Activated gamma-delta T cell treated with anti-CD3 and anti-CD28 coated beads, Interleukin-2, amount 50 U/mL, for 16 hours (primary cell): ENCODE data around the gene KCNG2.
"Not testable (repeated sequence)": the region's sequence is repeated elsewhere in the genome, so short reads cannot be mapped to it uniquely, and the experiment has no call there.

ENCODE experiments used
- DNase-seq: peaks from one replicate; pipeline ENCODE4 v3.0.0-alpha.2; 2020; ENCODE audit warnings: low read depth

KCNG2 gene, protein sequence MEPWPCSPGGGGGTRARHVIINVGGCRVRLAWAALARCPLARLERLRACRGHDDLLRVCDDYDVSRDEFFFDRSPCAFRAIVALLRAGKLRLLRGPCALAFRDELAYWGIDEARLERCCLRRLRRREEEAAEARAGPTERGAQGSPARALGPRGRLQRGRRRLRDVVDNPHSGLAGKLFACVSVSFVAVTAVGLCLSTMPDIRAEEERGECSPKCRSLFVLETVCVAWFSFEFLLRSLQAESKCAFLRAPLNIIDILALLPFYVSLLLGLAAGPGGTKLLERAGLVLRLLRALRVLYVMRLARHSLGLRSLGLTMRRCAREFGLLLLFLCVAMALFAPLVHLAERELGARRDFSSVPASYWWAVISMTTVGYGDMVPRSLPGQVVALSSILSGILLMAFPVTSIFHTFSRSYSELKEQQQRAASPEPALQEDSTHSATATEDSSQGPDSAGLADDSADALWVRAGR

DNA sequence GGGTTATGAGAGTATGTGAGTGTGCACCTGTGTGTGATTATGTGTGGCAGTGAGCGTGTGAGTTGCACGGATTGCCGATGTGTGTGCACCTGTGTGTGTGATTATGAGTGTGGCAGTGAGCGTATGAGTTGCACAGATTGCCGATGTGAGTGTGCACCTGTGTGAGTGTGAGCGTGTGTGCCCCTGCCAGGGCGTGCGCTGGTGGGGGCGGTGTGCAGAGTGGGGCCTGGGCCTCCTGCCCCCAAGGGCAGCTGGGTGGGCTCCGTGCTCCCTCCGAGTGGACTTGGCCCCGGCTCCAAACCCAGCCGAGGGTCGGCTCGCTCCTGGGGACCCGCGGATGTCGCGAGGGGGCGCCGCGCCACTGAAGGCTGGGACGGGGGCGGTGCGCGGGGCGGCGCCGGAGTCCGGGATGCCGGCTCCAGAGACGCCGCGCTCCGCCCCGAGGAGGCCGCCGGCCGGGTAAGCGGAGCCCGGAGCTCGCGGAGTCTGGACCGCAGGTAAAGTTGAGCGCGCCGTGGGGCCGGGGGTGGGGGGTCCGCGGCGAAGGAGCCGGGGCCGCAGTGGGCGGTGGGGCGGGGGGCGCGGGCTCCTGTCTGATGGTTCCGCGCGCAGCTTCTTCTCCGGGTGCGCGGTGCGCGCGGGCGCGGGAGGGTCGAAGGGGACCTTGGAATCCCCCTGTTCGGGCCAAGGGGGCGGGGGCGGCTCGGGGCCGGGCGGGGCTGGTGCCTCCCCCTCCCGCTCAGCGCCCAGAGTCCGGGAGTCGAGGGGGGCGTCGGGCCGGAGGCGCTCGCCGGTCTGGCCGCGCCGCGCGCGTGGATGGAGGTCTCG lies at the start of gene KCNG2:
TSS of gene KCNG2 (plus strand) at position 421 of the 828 bp plus-strand sequence. CDS start 65,730 bp downstream, outside the sequence.
- DNase-seq = no peak

DNA sequence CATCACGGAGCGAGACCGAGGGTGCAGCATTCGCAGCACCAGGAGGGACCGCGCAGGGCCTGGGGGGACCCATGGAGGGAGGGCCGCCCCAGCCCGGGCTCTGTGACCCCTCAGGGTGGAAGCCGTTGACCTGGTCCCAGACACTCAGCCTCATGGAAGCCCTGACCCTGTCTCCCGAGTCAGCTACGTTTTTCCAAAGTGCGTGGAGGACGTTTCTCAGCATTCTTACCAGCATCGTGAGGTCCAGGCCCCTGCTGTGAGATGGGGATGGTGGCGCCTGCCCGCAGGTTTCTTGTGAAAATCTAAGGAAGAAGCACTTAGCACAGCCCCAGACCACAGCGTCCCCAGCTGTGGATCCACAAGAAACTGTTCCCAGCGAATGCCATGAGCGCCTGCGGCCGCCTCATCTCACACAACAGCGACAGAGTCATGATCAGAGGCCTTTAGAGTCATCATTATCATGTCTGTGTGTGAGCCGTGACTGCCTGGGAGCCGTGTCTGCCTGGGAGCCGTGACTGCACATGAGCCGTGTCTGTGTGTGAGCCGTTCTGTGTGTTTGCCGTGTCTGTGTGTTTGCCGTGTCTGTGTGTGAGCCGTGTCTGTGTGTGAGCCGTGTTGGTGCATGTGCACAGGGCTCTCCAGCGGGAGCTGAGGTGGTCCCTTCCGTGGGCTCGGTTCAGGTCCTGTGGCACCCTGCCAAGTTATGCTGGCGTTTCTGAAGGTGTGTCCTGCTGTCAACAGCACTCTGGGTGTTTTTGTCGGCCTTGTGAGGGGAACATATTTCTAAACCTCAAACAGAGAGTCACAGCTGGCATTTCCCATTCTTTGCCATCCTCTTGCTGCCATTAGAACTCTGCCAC lies 49.2 kb upstream of the KCNG2 start:
- DNase-seq = no peak

DNA sequence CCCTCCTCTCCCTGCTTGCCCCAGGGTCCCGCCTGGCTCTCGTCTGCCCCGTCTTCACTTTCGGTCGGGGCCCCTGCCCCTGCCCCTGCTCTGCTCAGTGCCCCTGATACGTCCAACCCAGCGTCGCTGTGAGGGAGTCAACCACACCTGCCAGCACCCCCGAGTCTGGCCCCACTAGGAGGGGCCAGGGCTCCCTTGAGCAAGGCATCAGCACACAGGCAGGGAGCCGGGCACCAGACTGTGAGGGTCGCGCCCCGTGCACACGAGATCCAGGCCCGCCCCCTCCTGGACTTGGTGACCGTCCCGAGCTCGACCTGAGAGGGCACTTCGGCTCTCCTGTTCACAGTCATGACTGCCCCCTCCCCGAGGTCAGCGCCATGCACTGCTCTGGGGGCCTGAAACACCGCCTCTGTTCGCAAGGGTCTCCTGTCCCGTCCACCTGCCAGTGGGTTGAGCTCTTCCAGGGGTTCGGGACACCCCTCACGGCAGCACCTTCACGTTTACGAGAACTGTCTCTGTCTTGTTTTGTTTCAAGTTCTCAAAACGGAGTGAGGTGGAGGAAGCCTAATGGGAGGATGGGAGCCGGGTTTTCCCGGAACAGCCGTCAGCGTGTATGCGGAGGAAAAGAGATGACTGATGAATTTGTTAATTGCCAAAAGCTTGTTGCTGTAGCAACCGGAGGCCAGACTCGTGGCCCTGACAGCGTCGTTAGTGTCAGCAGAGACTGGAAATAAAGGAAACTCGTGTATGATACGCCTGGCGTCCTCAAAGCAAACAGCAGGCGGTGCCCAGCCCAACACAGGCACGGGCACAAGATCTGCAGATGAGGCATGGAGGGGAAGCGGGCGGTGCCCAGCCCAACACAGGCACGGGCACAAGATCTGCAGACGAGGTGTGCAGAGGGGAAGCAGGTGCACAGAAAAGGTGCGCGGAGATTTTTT lies 48.2 kb upstream of the KCNG2 start:
- DNase-seq = no peak

DNA sequence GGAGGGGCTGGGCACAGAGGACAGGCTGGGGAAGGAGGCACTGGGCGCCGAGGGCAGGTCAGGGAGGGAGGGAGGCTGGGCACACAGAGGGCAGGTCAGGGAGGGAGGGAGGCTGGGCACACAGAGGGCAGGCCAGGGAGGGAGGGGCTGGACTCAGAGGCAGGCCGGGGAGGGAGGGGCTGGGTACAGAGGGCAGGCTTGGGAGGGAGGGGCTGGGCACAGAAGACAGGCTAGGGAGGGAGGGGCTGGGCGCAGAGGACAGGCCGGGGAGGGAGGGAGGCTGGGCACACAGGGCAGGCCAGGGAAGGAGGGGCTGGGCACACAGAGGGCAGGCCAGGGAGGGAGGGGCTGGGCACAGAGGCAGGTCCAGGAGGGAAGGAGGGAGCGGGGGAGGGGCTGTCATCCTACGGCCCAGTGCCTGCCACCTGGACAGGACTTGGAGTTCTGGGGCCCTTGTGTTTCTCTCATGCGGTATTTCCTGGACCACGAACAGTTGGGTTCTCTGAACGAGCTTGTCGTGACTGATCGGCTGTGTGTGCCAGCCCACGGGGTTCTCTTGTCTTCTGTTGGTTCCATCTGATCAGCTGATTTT lies 46.7 kb upstream of the KCNG2 start:
- no peak for DNase-seq

DNA sequence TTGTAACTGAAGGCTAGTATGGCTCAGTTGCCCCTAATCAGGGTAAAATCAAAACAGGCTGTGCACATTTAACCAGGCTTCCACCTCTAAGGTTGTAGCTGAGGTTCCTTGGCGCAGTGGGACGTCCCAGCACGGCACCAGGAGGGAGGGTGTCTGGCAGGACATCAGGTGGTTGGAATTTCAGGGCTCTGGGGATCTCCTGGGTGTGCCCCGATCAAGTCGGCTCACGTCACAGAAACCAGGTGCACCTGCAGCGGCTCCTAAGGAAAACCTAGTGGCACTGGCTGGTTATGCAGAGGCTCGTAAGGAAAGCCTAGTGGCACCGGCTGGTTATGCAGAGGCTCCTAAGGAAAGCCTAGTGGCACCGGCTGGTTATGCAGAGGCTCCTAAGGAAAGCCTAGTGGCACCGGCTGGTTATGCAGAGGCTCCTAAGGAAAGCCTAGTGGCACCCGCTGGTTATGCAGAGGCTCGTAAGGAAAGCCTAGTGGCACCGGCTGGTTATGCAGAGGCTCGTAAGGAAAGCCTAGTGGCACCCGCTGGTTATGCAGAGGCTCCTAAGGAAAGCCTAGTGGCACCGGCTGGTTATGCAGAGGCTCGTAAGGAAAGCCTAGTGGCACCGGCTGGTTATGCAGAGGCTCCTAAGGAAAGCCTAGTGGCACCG lies 45.7 kb upstream of the KCNG2 start:
- not testable (repeated sequence) for DNase-seq

DNA sequence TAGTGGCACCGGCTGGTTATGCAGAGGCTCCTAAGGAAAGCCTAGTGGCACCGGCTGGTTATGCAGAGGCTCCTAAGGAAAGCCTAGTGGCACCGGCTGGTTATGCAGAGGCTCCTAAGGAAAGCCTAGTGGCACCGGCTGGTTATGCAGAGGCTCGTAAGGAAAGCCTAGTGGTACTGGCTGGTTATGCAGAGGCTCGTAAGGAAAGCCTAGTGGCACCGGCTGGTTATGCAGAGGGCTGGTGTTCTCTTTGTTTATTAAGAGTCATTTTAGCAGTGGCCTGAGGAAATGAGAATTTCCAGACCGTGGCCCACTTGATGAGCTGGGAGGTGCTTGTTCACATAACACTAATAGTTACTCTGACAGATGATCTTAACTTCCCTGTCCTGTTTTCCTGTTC lies 44.8 kb upstream of the KCNG2 start:
- not testable (repeated sequence) for DNase-seq

DNA sequence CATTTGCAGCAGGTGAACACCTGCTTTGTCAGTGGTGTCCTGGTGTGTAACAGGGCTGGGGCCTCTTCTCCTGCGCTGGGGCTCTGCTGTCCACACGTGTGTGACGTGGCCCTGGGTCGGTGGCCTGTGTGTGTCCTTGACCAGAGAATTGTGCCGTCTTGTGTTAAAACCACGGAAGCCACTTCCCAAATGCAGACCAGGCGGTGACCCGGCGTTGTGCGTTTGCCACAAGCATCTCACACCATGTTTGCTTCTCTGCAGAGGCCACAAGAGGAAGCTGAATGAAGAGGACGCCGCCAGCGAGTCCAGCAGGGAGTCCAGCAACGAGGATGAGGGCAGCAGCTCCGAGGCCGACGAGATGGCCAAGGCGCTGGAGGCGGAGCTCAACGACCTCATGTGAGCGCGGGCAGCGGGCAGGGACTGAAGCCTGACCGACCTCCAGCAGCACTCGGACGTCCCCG lies 44.3 kb upstream of the KCNG2 start:
- no peak for DNase-seq

DNA sequence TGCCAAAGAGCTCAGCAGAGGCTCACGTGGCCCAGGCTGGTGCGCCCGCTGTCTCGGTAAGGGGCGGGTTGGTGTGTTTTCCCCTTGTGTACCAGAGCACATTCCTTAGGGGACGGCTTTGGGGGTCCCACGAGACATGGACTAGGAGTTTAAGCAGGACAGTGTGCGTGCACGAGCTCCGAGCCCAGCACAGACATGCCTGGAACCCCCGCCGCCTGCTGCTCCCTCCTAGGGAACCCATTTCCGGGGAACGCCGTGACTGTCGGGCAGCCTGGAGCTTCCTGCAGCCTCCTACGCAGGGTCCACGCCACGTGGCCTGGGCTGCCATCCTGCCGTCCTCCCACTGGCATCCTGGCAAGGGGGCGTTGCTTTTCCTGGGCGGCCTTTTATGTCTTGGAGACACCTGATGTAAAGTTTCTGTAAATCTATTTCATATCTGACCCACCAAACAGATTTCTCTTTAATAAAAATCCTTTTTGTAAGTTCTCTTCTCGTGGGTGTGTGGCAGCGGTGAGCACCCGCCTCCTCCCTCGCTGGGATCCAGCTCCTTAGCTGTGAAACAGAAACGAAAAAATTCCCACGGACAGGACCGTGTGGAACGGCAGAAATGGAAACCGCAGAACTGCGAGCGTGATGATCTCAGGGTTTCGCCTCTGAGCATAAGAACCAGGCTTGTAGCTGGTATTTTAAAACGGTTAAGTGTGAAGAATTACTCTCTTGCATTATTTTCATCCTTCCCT lies 43.5 kb upstream of the KCNG2 start:
- DNase-seq = no peak

DNA sequence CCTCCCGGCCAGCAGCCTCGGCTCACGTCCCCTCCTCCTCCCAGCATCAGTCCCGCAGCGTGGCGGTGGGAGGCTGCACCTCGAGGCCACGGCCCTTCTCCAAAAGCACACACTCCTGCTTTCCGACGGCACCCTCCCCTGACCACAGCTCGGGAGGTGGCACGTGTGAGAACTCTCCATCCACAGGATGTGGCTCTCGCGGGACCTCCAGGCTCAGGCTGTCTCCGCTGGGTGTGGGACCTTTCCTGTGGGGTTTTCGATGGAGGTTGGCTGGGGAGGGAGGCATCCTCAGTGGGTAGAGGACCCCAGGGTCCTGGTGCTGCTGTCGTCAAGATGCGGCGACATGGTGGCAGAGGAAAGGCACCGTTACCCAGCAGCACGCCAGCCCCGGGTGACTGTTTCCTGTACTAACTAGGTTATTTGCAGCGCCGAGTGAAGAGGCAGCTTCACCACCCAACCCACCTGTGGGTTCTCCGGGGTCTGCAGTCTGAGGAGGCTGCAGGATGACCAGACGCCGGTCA lies 42.8 kb upstream of the KCNG2 start:
- no peak for DNase-seq

DNA sequence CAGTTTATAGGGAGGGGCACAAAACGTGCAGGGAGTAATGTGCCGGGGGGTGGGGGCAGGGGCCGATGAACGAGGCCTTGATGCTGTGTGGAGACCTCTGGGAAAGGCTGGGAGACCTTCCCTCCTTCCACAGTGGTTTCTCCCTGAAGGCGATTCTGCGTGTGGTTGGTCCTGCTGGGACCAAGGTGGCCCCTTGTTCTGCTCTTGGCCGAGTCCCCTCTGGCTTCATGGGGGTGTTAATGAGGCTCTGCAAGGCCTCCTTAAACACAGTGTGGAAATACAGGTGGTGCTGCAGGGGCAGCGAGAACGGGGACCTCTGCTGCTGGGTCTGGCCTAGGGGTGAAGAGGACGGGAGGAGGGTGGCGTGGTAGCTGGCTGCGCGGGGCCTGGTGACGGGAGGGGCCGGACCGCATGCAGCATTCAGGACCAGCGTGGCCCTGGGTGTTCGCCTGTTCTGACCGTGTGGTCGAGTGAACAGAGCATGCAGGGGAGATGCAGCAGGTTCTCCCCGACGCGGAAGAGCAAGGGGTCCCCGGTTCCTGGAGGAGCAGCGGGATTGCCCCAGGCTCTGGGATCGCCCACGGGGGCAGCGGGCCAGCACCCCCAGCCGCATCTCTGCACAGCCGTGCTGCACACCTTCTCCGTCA lies 42.1 kb upstream of the KCNG2 start:
- no peak for DNase-seq

DNA sequence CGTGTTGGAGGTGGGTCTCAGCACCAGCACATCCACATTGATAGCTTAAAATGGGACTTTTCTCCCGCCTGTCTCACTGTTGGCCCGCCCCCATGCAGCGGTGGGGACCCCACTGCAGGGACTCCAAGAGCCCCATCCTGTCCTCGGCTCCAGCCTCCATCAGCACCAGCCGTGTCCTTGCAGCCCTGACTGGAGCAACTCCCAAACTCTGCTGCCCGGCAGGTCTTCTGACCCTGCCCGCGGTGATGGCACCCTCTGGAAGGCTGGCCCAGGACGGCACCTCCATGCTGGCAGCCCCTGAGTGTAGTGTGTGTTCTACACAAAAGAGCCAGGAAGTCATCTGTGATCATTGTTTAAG lies 41.6 kb upstream of the KCNG2 start:
- DNase-seq = no peak

DNA sequence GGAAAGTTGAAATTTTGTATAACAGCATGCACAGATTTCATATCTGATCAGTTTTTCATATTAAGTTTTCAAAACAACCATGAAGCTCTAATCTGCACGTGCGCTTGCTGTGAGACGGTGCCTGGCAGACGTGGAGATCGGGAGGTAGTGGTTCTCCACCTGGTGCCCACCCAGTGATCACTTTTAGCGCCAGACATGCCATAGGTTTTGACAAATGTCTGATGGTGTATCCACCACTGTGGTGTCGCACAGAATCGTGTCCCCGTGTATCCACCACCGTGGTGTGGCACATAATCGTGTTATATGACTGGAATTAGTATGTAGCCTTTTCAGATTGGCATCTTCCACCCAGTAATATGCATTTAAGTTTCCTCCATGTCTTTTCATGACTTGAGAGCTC lies 40.9 kb upstream of the KCNG2 start:
- no peak for DNase-seq

DNA sequence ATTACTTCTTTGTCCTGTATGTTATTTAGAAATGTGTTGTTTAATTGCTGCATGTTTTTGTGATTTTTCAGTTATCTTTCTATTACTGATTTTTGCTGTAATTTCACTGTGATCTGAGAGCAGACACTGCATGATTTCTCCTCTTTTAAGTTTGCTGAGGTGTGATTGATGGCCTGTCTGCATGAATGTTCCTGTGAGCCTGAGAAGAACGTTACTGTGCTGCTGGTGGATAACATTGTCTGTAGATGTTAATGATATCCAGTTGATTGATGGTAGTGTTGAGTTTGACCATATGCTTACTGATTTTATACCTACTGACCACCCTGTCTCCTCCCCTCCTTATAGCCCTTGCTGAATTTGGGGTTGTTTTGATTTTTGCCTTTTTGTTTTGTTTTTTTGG lies 37.4 kb upstream of the KCNG2 start:
- DNase-seq = no peak

DNA sequence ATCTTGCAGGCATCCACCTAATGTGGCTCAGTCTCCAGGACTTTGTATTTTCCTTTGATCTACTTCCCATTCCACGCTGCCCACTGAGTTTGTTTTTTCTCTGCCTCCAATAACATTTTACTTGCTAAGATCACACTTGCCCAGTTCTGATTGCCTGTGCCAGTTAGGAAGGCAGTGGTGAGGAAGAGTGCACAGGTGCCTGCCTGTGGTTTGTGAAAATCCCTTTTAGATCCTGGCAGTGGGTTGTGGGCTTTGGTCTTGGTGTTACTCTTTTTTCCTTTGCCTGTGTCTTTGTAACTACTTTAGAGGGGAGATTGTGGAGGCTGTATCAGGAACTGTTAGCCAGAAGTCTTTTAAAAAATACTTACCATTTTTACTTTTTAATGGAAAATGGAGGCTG lies 36.9 kb upstream of the KCNG2 start:
- no peak for DNase-seq

DNA sequence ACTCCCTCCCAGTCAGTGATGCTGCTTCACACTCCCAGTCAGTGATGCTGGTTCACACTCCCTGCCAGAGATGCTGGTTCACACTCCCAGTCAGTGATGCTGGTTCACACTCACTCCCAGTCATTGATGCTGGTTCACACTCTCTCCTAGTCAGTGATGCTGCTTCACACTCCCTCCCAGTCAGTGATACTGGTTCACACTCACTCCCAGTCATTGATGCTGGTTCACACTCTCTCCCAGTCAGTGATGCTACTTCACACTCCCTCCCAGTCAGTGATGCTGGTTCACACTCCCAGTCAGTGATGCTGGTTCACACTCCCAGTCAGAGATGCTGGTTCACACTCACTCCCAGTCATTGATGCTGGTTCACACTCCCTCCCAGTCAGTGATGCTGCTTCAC lies 34.3 kb upstream of the KCNG2 start:
- DNase-seq = no peak

DNA sequence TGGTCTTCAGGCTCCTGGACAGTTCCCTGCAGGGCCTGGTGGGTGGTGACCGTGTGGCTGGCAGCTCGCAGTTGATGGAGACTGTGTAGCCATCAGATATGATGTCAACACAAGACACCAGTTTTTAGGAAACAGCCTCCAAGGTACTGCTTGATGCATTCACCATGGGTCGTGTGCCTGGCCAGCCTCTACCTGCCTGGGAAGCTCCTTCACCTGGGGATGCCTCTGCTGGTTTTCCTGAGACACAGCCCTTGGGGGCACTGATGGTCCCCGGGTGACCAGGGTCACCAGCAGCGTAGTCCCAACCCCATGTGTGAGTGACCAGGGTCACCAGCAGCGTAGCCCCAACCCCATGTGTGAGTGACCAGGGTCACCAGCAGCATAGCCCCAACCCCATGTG lies 33.6 kb upstream of the KCNG2 start:
- no peak for DNase-seq

DNA sequence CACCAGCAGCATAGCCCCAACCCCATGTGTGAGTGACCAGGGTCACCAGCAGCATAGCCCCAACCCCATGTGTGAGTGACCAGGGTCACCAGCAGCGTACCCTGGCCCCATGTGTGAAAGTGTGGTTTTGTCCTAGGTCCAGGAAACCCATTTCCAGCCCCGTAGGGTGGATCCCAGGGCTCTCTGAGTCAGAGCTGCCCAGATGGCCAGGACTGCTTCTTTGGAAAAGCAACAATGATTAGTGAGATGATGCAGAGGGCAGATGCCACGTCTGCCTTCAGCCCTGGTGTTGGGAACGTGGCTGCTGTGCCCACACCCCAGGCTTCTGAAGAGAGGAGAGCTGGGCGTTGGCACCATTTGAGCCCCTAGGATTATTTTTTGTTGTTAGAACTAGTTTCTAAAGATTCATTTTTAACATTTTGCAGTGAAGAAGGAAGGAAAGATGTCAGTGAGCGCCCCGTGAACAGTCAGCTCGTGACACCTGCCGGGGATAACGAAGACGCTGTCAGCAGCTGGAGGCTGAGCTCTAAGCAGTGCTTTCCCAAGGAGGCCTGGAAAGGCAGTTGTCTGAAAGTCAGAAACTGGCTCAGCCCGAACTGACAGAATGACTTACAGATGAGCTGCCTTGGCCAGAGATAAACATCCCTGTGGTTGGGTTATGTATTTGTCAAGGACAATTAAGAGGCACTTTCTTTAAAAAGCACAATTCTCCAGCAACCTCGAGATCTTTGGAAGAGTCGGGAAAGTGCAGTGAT lies 32.1 kb upstream of the KCNG2 start:
- no peak for DNase-seq

DNA sequence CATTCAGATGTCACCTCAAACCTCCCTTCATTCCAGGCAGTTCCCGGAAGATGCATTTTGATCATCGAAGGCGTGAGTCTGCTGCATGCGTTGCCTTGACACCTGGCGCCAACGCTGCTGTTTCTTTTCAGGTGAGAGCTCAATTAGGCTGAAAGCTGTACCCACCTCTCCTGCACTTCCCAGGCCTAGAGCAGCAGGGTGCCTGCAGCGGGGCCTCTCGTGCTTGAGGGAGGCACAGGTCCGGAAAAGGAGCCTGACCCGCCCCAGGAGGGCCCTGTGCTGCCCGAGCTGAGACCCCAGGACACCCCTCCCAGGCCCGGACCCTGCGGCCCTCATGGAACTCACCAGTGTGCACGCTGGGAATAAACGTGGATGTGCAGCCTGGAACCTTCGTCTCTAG lies 31.4 kb upstream of the KCNG2 start:
- no peak for DNase-seq
